ENCODE measurements around the gene RAD51B. TPM values are rescaled to one million over a fixed set of nuclear protein-coding genes. Genes with fewer than 3 reads are reported as not detected.

RAD51B gene
- total and polyA plus RNA-seq, 2 of the 13 experiments (the other 11 are each of a cell fraction or from before 2014, with no cell fraction given) = 7.0 to 9.5 TPM

DNA sequence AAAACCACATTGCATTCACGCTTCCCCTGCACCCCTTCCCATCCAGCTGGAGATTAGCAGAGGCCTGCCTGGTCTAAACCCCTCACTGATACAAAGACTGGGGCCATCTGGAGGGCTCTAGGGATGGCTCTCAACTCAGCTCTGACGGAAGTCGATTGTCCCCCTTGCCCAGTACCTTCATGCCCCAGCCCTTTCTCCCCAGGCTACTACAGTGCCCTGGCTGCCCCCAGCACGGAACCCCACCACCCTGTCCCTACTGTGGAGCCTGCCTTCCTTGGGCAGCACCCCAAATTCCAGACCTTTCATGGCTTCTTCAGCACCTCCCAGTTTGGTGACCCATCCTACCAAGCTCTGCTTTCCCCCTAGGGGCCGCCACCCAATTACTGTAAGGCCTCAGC, 947.7 kb downstream of the RAD51B start:
- POLR2A ChIA-PET = no interaction called here
- CTCF ChIA-PET (ENCODE audit: low intra/inter-chr PET ratio, low total read pairs) = no interaction called here
- H4K20me1 ChIP-seq (ENCODE audit: insufficient read depth, low read length) = no peaks in the 10 kb centered on the region
- H3K4me3 ChIP-seq (replicated peaks in 1 of 3; ENCODE audit: insufficient read depth in 1 of 3, low read depth in 2 of 3, low read length in 3 of 3) = no peak overlapping the region
- no peaks in the 10 kb centered on the region for H3K9me3 ChIP-seq (ENCODE audit: low read length)
- in situ Hi-C loops (cut with HindIII; ENCODE audit: extremely low pct_ligation_motif_present, low pct_unique_long_range_greater_than_20kb) (no loop called here), intact Hi-C loops (cut with micrococcal nuclease; ENCODE audit: unreplicated experiment) (no loop called here)
- ATAC-seq = peak; percentile 21; the same call in 2 of the 3 replicates
- WGBS (ENCODE audit: low lambda C conversion rate) = 67% methylated on average over 5 of the region's 5 CpGs
- BruUV-seq (replicated peaks) = no TSS peak
- no peak for FAIRE-seq
- TF ChIP-seq MBD4 (IDR thresholded peaks at IDR 0.05; ENCODE audit: borderline replicate concordance, low read length) (no peak), ZNF317 (CRISPR knock-in tag; IDR thresholded peaks at IDR 0.05) (no peak)
- H3K9ac ChIP-seq (ENCODE audit: insufficient read depth, low read depth, low read length) = no peak overlapping the region
- H3K27ac ChIP-seq (ENCODE audit: extremely low read length, insufficient read depth, low read length) = no peak overlapping the region
- no peak overlapping the region for H3K4me2 ChIP-seq (ENCODE audit: low read depth, low read length)
- H3K36me3 ChIP-seq (replicated peaks in 1 of 2; ENCODE audit: control insufficient read depth in 1 of 2, insufficient read depth in 2 of 2, low read length in 2 of 2) = no peaks in the 10 kb centered on the region
- DNase-seq (ENCODE audit: low spot score) = no peak
- no peak overlapping the region for H2AFZ ChIP-seq (ENCODE audit: low read length)
- no peaks in the 10 kb centered on the region for H3K27me3 ChIP-seq (ENCODE audit: control insufficient read depth in 1 of 2, insufficient read depth in 2 of 2, low read length in 2 of 2)
- no peaks in the 10 kb centered on the region for H3K79me2 ChIP-seq (ENCODE audit: insufficient read depth, low read length)
- peaks cover 46% of the 10 kb centered on the region for H3K4me1 ChIP-seq (ENCODE audit: insufficient read depth, low read length)

DNA sequence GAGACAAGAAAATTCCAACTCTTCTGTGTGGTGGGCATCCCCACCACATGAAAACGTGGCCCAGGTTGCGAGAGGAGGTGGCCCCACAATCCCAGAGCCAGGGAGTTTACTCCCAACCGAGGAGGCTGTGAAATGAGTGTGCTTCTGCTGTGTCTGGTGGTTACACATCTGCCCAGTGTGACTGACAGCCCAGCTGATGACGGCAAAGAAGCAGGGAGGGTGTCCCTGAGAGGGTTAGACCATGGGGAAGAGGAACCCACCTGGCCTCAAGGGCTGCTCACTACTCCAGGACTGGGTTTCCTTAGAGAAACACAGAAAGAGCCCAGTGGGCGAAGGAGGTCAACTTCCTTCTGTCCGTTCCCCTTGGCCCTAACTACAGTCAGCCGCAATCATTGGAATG, 948.7 kb downstream of the RAD51B start:
- H3K4me3 ChIP-seq (replicated peaks in 1 of 3; ENCODE audit: insufficient read depth in 1 of 3, low read depth in 2 of 3, low read length in 3 of 3) = no peak overlapping the region
- no peaks in the 10 kb centered on the region for H3K36me3 ChIP-seq (replicated peaks in 1 of 2; ENCODE audit: control insufficient read depth in 1 of 2, insufficient read depth in 2 of 2, low read length in 2 of 2)
- H4K20me1 ChIP-seq (ENCODE audit: insufficient read depth, low read length) = no peaks in the 10 kb centered on the region
- CTCF ChIA-PET (ENCODE audit: low intra/inter-chr PET ratio, low total read pairs) = no interaction called here
- no peak overlapping the region for H3K9ac ChIP-seq (ENCODE audit: insufficient read depth, low read depth, low read length)
- TF ChIP-seq SAFB2 (CRISPR knock-in tag; IDR thresholded peaks at IDR 0.05; ENCODE audit: borderline replicate concordance, low read depth) (no peak), HNRNPLL (IDR thresholded peaks at IDR 0.05; ENCODE audit: low read depth, low read length, poor library complexity, severe bottlenecking) (no peak), HNF4A (CRISPR knock-in tag; IDR thresholded peaks at IDR 0.05) (no peak), ZNF326 (CRISPR knock-in tag; IDR thresholded peaks at IDR 0.05; ENCODE audit: borderline replicate concordance) (no peak), ZNF720 (CRISPR knock-in tag; IDR thresholded peaks at IDR 0.05) (no peak), ZNF33A (CRISPR knock-in tag; IDR thresholded peaks at IDR 0.05; ENCODE audit: borderline replicate concordance) (no peak), ZNF543 (CRISPR knock-in tag; IDR thresholded peaks at IDR 0.05) (no peak), ZNF468 (CRISPR knock-in tag; IDR thresholded peaks at IDR 0.05) (no peak), ZNF749 (CRISPR knock-in tag; IDR thresholded peaks at IDR 0.05; ENCODE audit: borderline replicate concordance) (no peak)
- TF ChIP-seq, protein P1, sequence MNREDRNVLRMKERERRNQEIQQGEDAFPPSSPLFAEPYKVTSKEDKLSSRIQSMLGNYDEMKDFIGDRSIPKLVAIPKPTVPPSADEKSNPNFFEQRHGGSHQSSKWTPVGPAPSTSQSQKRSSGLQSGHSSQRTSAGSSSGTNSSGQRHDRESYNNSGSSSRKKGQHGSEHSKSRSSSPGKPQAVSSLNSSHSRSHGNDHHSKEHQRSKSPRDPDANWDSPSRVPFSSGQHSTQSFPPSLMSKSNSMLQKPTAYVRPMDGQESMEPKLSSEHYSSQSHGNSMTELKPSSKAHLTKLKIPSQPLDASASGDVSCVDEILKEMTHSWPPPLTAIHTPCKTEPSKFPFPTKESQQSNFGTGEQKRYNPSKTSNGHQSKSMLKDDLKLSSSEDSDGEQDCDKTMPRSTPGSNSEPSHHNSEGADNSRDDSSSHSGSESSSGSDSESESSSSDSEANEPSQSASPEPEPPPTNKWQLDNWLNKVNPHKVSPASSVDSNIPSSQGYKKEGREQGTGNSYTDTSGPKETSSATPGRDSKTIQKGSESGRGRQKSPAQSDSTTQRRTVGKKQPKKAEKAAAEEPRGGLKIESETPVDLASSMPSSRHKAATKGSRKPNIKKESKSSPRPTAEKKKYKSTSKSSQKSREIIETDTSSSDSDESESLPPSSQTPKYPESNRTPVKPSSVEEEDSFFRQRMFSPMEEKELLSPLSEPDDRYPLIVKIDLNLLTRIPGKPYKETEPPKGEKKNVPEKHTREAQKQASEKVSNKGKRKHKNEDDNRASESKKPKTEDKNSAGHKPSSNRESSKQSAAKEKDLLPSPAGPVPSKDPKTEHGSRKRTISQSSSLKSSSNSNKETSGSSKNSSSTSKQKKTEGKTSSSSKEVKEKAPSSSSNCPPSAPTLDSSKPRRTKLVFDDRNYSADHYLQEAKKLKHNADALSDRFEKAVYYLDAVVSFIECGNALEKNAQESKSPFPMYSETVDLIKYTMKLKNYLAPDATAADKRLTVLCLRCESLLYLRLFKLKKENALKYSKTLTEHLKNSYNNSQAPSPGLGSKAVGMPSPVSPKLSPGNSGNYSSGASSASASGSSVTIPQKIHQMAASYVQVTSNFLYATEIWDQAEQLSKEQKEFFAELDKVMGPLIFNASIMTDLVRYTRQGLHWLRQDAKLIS (CRISPR knock-in tag; IDR thresholded peaks at IDR 0.05) = no peak
- POLR2A ChIA-PET = no interaction called here
- H3K9me3 ChIP-seq (ENCODE audit: low read length) = no peaks in the 10 kb centered on the region
- DNase-seq (ENCODE audit: low spot score) (no peak), ATAC-seq (no peak), FAIRE-seq (no peak)
- WGBS (ENCODE audit: low lambda C conversion rate) = 68% methylated on average over 7 of the region's 7 CpGs
- no peaks in the 10 kb centered on the region for H3K79me2 ChIP-seq (ENCODE audit: insufficient read depth, low read length)
- intact Hi-C loops (cut with micrococcal nuclease; ENCODE audit: unreplicated experiment) (no loop called here), in situ Hi-C loops (cut with HindIII; ENCODE audit: extremely low pct_ligation_motif_present, low pct_unique_long_range_greater_than_20kb) (no loop called here)
- H3K4me1 ChIP-seq (ENCODE audit: insufficient read depth, low read length) = peaks cover 35% of the 10 kb centered on the region
- no peak overlapping the region for H3K4me2 ChIP-seq (ENCODE audit: low read depth, low read length)
- H3K27me3 ChIP-seq (ENCODE audit: control insufficient read depth in 1 of 2, insufficient read depth in 2 of 2, low read length in 2 of 2) = no peaks in the 10 kb centered on the region
- no peak overlapping the region for H2AFZ ChIP-seq (ENCODE audit: low read length)
- no peak overlapping the region for H3K27ac ChIP-seq (ENCODE audit: extremely low read length, insufficient read depth, low read length)
- BruUV-seq (replicated peaks) = no TSS peak

Data from HepG2 (cell line).